ENCODE data around the gene FGB.

- TF ChIP-seq POLR2AphosphoS5 (IDR thresholded peaks at IDR 0.05; ENCODE audit: low read depth, low read length): no peak
- TF ChIP-seq POLR2A (IDR thresholded peaks at IDR 0.05; ENCODE audit: low read depth, low read length): no peak
- no peak for TF ChIP-seq TAF1 (IDR thresholded peaks at IDR 0.05; ENCODE audit: borderline replicate concordance, low read depth, low read length)
Measured at GRCh38 chr4:154593868-154594267, 31.1 kb downstream of the FGB start.
